Calu3 (cell line): ENCODE measurements around the gene CLECL1. TPM values are rescaled to one million over a fixed set of nuclear protein-coding genes. Genes with fewer than 3 reads are reported as not detected.
A peak's percentile ranks its signal among the peaks of the same experiment; 100 is the strongest.

Experiments used
- BruUV-seq: library from RNA; stranded (reverse); fragments of 400-500 nt; replicated peaks from 2 replicates; lab custom pipeline; 2021; lab: Mats Ljungman, UMichigan
- CTCF ChIA-PET: fragments of 300-600 bp; sonication (Branson Sonifier 250); formaldehyde crosslinking; loops from one replicate; lab custom pipeline; 2022; ENCODE audit warnings: antibody characterized with exemption; lab: Charles Lee
- DNase-seq: peaks from one replicate; pipeline ENCODE4 v3.0.0; 2022
- H3K27ac Mint-ChIP-seq: one replicate; pipeline ENCODE4 v1.8.0; 2022; ENCODE audit warnings: mixed read lengths; ENCODE audit not compliant: unreplicated experiment
- H3K27me3 Mint-ChIP-seq: one replicate; pipeline ENCODE4 v1.8.0; 2022; ENCODE audit warnings: mixed read lengths; ENCODE audit not compliant: unreplicated experiment
- H3K36me3 Mint-ChIP-seq: one replicate; pipeline ENCODE4 v1.8.0; 2022; ENCODE audit warnings: mild to moderate bottlenecking, moderate library complexity, mixed read lengths; ENCODE audit not compliant: insufficient read depth, unreplicated experiment
- H3K4me1 Mint-ChIP-seq: one replicate; pipeline ENCODE4 v1.8.0; 2022; ENCODE audit warnings: mild to moderate bottlenecking, low read depth, mixed read lengths; ENCODE audit not compliant: unreplicated experiment
- H3K4me3 Mint-ChIP-seq: one replicate; pipeline ENCODE4 v1.8.0; 2022; ENCODE audit warnings: mild to moderate bottlenecking, low read depth, moderate library complexity, mixed read lengths; ENCODE audit not compliant: unreplicated experiment
- H3K9me3 Mint-ChIP-seq: one replicate; pipeline ENCODE4 v1.8.0; 2022; ENCODE audit warnings: low read depth, mixed read lengths; ENCODE audit not compliant: unreplicated experiment
- intact Hi-C: fragments of 100-400 bp; cut with micrococcal nuclease; formaldehyde crosslinking; loops from one replicate; pipeline ENCODE4 v1.10.0; 2022; ENCODE audit not compliant: unreplicated experiment
- total RNA-seq: library from RNA; stranded (reverse); gene quantifications from 2 replicates; pipeline ENCODE4 v1.2.3, GENCODE V29; 2022
- TF ChIP-seq, protein P1 (sequence below): fragments of 200-600 bp; IDR thresholded peaks from one replicate; pipeline ENCODE4 v1.8.0; 2022; ENCODE audit warnings: antibody characterized with exemption; ENCODE audit not compliant: unreplicated experiment

CLECL1 gene
- total RNA-seq, 1 experiment from 2014 or later = not detected

DNA sequence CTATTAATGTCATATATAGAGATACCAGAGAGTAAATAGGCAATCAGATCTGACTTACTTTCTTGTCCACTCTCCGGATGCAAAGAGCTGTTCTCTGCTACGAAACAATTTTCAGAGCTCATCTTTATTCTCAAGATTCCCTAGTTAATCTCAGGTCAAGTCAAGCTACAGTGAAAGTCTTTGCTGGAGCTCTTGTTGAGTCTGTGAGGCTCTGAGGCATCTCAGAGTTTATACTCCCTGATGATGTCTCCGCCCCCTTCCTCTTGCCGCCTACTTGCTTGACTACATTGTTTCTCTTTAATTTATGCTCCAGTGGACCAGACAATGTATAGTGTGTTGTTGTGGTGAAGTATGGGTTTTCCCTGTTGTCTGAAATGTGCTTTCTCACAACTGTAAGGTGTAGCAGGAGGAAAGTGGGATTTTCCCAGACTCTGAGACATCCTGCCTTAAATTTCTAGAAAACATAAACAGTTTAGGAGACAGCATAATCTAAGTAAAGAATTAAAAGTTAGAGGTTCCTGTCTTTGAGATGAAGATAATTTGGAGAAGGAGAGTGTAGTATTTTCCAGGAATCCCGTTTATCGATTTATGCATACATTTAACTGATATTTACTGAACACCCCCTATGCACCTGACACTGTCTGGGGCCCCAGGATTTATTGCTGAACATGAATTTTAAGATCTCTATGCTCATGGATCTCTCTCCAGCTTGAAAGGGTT lies 28.0 kb upstream of the CLECL1 start, which contains the start of gene CD69:
Gene CD69, minus strand, starts transcription at position 203 of the 720 bp plus-strand sequence. Its CDS starts 81 bp downstream, at position 122.
- peaks cover 2% of the 10 kb centered on the region for H3K9me3 Mint-ChIP-seq
- peaks cover 22% of the 10 kb centered on the region for H3K36me3 Mint-ChIP-seq
- H3K27ac Mint-ChIP-seq = peak within 1 kb of the TSS; percentile 57
- intact Hi-C loops = no loop called here
- H3K27me3 Mint-ChIP-seq = no peaks in the 10 kb centered on the region
- H3K4me1 Mint-ChIP-seq = peaks cover 52% of the 10 kb centered on the region
- BruUV-seq = no TSS peak
- peak; percentile 16 for DNase-seq
- H3K4me3 Mint-ChIP-seq = peak within 1 kb of the TSS; percentile 54
- TF ChIP-seq, protein P1, sequence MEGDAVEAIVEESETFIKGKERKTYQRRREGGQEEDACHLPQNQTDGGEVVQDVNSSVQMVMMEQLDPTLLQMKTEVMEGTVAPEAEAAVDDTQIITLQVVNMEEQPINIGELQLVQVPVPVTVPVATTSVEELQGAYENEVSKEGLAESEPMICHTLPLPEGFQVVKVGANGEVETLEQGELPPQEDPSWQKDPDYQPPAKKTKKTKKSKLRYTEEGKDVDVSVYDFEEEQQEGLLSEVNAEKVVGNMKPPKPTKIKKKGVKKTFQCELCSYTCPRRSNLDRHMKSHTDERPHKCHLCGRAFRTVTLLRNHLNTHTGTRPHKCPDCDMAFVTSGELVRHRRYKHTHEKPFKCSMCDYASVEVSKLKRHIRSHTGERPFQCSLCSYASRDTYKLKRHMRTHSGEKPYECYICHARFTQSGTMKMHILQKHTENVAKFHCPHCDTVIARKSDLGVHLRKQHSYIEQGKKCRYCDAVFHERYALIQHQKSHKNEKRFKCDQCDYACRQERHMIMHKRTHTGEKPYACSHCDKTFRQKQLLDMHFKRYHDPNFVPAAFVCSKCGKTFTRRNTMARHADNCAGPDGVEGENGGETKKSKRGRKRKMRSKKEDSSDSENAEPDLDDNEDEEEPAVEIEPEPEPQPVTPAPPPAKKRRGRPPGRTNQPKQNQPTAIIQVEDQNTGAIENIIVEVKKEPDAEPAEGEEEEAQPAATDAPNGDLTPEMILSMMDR = no peak
- CTCF ChIA-PET = interaction anchor here (0.9 to 1.8 kb wide), 2 partner anchors 37 to 249 kb away, joined by 3 to 7 read pairs; partner anchors contain the start of gene CLEC12B

DNA sequence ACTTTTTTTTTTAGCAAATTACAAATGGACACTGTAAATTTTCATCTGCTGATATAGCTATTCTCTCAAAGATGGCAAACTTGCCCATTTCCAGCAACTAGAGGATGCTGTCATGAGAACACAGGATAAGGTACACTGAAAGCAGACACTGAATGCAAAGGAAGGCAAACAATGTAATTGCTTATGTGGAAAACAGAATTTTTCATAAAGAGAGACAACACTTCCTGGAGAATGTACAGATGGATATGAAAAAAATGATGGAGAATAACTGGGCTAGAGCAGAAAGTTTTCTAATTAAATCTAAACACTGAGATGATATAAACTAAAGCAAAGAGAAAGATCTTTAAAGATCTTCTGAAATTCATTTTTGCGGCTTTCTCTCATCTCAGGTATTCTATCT lies 27.2 kb upstream of the CLECL1 start:
- Mint-ChIP-seq H3K27ac (peak overlapping the region; percentile 57), H3K27me3 (no peaks in the 10 kb centered on the region), H3K4me1 (peaks cover 52% of the 10 kb centered on the region), H3K36me3 (peaks cover 20% of the 10 kb centered on the region), H3K4me3 (peak overlapping the region; percentile 54), H3K9me3 (peaks cover 2% of the 10 kb centered on the region)
- no peak for DNase-seq
- TSS peak; percentile 62 for BruUV-seq
- TF ChIP-seq, protein P1 = no peak
- intact Hi-C loops = no loop called here
- CTCF ChIA-PET = interaction anchor here (1.8 kb wide), 1 partner anchor 38 kb away, joined by 7 read pairs; no protein-coding TSS in a partner anchor

DNA sequence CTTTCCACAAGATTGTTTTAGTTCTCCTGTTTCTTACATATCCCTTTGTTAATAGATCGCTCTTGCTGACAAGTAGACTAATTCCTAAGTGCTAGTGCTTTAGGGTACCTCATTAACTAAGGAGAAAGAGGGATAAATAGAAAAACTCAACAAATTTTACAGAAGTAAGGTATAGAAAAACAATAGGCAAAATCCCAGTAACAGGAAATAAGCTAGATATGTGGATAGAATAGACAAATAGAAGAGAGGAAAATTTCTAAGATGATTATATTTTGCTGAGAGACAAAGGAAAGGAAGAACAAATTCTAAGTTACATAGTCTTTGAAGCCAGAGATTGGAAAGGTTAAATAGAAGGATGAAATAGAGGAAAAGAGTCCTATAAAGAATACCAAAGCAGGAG lies 26.8 kb upstream of the CLECL1 start:
- CTCF ChIA-PET = no interaction called here

GRCh38 chr12:9758119-9758518 lies 25.2 kb upstream of the CLECL1 start:
- Mint-ChIP-seq H3K9me3 (peaks cover 2% of the 10 kb centered on the region), H3K4me1 (peaks cover 37% of the 10 kb centered on the region), H3K36me3 (peaks cover 5% of the 10 kb centered on the region), H3K27ac (no peak overlapping the region), H3K27me3 (no peaks in the 10 kb centered on the region), H3K4me3 (no peak overlapping the region)
- DNase-seq = no peak
- no TSS peak for BruUV-seq
- TF ChIP-seq, protein P1 = no peak
- CTCF ChIA-PET = interaction anchor here (0.8 kb wide), 1 partner anchor 60 kb away, joined by 3 read pairs; no protein-coding TSS in a partner anchor
- intact Hi-C loops = no loop called here

More for the DNA sequence above, 26.8 kb upstream of the CLECL1 start:
- Mint-ChIP-seq H3K9me3 (peaks cover 2% of the 10 kb centered on the region), H3K27ac (peak overlapping the region; percentile 57), H3K36me3 (peaks cover 15% of the 10 kb centered on the region), H3K27me3 (no peaks in the 10 kb centered on the region), H3K4me3 (peak overlapping the region; percentile 54), H3K4me1 (peaks cover 48% of the 10 kb centered on the region)
- no TSS peak for BruUV-seq
- intact Hi-C loops = no loop called here
- TF ChIP-seq, protein P1 = no peak
- no peak for DNase-seq
